CD4-positive, alpha-beta T cell treated with Interleukin-15 for 4 hours (primary cell): Measurements from ENCODE around the gene USF1.
A peak's percentile ranks its signal among the peaks of the same experiment; 100 is the strongest.

Source experiments
- DNase-seq: peaks from one replicate; pipeline ENCODE4 v3.0.0-alpha.2; 2020; ENCODE audit warnings: low spot score

USF1 gene, protein sequence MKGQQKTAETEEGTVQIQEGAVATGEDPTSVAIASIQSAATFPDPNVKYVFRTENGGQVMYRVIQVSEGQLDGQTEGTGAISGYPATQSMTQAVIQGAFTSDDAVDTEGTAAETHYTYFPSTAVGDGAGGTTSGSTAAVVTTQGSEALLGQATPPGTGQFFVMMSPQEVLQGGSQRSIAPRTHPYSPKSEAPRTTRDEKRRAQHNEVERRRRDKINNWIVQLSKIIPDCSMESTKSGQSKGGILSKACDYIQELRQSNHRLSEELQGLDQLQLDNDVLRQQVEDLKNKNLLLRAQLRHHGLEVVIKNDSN

DNA sequence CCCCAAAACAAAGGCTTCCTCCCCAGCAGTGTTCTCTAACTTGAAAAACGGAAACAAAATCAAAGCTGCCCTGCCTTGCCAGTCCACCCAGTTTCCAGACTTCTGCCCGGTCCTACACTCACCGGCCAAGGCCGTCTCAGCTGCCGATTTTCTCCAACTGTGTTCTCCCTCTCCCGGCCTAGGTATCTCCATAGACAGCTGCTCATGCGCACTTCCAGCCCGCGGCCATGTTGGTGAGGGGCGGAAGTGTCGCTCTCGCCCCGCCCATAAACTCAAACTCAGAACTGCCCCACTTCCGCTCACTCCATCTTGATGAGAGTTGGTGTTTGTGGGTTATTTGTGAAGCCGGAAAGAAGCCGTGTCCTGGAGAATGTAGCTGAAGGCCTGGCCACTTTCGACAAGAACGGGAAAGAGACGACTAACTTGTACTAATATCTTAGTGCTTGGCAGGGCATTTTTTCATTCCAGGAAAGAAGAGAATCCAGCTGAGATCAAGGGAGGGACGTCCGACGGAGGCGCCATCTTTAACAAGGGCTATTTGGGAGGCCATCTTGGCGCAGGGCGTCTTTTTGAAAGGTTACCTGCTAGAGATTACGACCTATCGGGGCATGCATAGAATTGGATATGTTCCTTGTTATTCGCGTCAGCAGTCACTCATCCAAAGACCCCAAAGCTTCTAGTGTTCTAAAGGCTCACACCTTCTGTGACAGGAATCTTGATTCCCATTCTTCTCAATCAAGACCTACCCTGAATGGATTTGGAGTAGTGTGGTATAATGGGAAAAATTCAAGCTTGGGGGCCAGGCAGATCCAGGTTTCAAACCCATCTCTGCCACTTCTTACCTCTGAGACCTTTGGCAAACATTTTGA lies at the start of gene USF1:
TSS of gene USF1 (minus strand) at position 242 of the 869 bp plus-strand sequence. CDS start 2,702 bp downstream, outside the sequence.
- DNase-seq = peak; percentile 94

DNA sequence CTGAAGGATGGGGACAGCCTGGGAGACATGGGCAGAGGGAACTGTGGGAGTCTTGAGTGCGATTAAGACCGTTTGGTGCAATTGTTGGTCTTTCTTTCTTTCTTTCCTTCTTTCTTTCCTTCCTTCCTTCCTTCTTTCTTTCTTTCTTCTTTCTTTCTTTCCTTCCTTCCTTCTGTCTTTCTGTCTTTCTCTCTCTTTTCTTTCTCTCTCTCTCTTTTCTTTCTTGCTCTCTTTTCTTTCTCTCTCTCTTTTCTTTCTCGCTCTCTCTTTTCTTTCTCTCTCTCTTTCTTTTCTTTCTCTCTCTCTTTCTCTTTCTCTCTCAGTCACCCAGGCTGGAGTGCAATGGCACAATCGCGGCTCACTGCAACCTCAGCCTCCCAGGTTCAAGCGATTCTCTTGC lies 49.5 kb upstream of the USF1 start:
- no peak for DNase-seq

DNA sequence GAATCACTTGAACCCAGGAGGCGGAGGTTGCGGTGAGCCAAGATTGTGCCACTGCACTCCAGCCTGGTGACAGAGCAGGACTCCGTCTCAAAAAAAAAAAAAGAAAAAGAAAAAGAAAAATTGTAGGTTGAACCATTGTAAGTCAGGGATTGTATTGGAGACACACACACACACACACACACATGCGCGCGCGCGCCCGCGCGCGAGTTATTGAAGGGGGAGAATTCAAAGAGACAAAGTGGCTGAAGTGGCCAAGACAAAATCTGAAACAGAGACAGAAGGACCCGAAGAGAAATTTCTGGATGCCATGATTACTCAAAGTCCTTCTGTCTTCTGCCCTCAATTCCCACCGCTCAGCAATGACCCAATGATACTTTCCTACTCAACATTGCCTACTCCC lies 48.7 kb upstream of the USF1 start:
- no peak for DNase-seq

DNA sequence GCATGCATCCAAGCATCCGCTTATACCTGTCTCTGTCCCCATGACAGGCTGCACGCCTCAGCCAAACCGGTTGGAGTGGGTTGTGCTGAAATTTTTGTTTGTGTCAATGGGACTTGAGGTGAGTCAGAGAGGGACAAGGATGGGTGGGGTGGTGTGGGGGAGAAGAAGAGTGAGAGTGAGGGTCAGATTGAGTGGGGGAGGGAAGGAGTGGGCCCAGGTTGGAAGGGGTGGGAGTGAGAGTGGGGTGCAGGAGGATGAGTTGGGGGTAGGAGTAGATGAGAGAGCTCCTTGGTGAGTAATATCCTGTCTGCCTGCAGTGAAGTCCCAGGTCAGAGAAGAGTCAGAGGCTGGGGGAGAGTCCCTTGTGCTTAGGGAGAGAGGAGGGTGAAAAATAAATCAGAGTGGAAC lies 46.8 kb upstream of the USF1 start:
- peak; percentile 30 for DNase-seq

DNA sequence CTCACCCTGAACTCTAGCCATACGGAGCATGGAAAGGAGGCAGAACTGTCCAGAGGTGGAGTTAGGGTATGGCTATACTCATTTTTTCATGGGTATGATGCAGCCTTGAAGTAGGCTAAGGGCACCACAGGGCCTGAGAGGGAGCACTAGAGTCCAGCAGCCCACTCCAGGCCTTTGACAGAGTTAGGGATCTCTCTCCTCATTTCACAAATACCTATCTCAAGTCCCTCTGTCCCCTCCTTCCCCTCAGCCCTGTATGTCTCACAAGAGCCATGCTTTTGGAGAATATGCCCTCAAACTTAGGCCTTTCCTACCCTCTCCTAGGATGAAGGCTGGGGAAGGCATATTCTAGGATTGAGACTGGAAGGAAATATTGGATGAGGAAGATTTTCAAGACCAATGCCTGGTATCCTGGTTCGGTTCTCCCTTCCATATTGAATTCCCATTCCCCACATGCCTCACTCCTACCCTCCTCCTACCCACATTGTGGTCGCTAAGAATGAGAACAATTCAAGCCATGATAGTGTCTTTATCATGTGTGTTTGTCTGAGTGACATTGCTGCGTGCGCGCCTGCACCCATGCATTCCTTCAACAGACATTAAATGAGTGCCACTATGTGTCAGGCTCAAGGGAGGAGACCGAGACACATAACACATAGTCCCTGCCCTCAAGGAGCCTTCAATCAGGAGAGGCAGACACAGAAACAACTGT lies 46.2 kb upstream of the USF1 start:
- DNase-seq = no peak

DNA sequence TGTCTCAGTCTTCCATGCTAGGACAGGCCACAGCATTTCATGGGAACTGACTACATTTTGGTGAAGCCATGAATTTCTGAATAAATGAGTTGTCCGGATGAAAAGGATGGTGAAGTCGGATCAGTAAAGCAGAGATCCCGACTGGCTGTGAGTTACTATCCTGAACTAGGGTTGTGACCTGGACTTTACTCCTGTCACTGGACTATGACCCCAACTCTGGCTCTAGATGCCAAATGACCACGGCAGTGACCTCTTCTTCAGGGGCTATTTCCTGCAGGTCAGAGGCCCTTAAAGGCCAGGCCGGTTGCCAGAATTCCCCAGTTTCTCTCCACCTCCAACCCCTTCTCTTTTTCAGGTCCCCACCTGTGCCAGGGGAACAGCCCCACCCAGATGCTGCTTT lies 45.3 kb upstream of the USF1 start:
- no peak for DNase-seq

DNA sequence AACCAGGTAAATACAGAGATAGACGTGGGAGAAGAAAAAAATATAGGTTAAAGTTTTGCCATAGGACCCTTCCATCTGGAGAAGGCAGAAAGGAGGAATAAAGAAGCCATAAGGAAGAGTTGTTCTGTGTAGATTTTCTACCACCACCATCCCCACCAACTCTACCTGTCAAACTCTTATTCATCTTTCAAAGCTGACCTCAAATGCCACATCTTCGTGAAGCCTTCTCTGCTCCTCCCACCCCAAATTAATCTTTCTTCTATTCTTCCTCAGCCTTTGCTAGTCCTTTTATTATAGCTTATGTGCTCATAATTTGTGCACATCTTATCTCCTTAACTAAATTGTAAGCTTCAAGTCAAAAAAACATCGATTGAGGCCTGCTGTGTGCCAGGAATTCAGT lies 44.8 kb upstream of the USF1 start:
- DNase-seq = no peak

DNA sequence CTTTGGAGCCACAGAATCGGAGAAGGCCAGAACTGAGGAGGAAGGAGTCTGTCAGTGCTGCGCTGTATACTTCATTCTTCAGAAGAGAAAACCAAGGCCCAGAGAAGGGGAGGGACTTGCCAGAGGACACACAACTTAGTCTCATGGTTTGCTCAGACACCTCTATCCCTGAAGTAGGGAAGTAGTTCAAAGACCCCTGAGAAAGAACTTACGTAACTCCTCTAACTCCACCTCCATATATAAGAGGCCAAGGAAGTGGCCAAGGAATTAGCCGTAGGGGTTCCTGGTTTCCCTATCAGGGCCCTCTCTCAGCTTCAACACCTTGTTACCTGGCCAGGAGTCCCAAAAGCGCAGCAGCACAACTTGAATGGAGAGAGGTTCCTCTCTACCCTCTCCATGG lies 44.2 kb upstream of the USF1 start:
- DNase-seq = no peak

DNA sequence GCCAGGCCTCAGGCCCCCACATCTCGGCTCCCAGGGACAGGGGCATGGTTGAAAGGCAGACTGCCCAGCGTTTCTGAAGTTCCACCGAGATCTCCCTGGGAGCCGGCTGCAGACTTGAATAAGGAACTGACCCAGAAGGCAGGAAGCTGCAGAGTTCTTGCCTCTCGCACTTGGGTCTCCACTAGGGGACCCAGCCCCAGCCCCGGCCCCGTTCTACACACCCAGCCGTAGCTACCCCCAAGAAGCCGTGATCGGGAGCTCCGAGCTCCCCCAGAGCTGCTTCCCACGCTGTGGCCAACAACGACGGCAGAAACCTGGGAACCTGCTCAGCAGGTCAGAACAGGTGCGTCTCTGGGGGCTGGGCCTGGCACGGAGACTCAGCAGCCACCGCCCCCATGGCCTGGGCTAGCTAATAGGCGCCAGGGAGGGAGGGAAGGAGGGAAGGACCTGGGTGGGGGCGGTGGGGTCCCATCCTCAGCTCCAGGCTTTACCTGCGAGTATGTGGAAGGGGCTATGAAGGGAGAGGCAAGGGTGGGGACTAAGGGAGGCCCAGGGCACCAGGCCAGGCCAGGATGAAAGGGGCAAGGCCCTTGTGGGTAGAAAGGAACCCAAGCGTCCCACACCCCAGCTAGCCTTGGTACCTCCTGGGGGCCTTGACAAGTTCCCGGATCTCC lies 43.6 kb upstream of the USF1 start, which contains the start of gene NECTIN4:
TSS of gene NECTIN4 (minus strand) at position 308 of the 674 bp plus-strand sequence. CDS start at position 46, 262 bp downstream.
- no peak for DNase-seq

DNA sequence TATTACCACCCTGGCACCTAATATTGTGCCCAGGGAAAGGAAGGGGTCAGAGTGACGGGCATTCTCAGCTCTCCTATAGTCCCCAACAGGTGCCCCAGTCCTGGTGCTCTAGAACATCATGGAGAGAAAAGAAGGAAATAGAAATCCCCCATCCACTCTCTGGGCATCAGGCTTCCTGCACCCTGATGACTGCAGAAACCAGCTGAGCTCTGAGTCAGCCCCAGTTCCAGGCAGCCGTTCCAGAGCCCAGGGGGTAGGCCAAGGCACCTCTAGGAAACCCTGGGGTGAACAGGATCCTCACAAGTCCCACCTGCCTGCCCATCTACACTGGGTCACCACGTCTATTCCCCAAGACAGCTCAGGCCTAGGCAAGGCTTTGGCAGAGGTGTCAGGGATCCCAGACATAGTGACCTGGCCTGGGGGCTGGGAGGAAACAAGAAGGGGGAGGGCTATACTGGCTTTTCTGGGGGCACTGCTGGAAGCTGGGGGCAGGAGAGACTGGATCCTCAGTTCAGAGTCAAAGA lies 42.9 kb upstream of the USF1 start:
- DNase-seq = no peak

DNA sequence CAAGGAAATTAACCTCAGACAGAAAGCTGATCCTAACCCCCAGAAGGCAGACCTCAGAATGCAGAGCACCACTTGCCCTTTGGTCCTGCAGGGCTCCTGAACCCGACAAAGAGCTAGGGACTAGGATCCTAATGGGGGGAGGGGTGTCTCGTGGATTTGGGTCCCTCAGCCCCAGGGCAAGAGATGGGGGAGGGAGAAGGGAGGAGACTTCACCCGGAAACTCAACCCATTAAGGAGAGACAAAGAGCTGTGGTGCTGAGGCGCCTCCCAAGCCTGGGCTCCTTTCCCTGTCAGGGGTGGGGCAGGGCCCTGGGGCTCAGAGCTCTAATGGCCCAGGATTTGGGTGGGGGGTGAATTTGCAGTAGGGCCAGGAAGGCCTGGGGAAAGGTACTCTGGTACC lies 40.7 kb upstream of the USF1 start:
- DNase-seq = no peak

DNA sequence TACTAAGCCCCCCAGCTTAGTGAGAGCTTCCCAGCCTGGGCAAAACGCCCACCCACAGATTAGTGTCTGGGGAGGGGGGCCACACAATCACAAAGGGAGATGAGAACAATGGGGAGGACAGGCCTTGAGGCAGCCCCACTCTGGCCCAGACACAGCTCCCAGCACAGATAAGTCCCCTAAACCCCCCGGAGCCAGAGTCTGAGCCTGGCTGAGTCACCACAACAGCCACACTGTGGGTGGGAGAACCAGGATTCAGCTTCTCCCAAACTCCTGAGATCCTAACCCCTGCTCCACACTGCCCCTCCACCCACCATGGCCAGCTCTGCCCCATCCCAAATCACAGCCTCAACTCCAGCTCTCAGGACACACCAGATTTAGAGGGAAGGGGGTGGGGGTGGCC lies 39.4 kb upstream of the USF1 start:
- no peak for DNase-seq

DNA sequence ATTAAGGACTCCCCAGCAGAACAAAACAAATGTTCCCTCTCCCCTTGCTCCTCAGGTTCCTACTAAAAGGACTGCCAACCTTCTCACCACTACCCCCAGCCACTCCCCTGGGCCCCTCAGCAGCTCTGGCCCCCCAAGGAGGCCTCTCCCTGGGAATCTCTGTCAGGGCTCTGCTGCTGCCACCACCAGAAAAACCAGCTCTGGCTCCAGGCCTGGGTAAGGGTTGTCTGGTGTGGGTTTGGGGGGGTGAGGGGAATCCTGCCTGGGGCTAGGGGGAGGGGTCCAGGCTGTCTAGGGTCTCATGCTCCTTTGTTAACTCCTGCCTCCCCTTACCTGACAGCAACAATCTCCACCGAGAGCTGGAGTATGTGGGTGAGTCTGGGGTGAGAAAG lies 38.8 kb upstream of the USF1 start:
- DNase-seq = no peak

DNA sequence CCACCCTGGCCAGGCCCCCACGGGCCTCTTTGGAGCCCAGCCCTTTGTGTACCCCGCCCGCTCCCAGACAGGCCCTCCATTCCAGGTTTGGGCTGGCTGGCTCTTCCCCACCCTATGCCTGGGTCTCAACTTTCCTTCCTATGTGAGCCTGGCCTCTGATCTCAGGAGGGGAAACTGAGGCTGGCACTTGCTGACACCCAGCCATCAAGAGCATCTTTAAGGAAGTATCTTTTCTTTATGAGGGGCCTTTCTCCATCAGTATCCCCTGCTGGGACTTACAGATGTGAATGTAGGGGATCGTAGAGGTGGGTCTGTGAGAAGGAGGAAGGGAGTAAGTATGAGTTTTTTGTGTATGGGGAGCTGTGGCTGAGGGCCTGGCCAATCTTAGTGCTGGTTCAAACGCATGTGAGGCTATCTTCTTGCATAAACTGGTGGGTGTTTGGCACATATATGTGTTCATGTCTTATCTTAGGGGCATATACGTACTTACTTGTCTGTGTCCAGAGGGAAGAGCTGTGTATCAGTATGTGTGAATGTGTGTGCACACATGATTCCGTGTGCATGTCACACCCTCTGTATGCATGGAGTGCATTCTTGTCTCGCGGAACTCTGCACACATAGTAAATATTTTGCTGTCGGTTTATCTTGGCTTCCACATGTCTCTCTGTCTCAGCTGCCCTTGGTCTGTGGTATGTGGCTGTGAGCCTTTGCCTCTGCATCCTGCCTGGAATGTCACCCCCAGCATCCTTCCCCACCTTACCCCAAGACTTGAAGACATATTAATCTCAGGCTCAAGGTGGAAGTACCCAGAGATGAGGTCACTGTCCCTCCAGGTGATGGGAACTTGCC lies 38.2 kb upstream of the USF1 start:
- DNase-seq = no peak

DNA sequence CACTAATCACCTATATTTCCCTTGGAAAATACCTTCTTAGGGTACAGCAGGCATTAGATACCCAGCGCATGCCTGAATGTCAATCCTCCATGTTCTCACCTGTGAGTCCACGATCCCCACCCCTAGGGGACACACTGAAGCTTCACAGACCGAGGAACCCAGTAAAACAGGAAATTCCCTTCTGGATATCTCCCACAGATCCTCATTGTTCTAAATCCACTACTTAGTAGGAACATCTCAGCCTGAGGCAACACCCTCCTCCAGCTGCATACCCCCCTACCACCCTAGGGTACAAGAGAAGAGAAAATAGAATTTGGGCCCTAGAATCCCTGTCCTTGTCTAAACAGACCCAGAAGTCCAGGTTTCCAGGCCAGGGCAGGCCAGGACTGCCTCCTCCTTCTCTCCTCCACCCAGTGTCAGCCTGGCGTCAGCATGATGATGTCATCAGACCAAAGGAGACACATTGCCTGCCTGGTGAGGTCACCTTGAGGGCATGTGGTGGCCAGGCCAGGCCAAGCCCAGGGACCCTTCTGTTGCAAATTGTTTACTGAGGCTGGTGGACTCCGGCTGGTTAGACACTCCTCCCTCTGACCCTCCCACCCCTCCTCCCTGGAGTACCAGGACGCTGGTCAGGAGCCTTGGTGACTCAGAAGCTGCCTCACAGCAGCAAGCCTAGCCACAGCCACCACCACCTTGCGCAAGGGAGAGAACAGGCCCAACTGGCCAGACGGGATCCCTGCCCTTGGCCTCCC lies 37.4 kb upstream of the USF1 start:
- DNase-seq = no peak

DNA sequence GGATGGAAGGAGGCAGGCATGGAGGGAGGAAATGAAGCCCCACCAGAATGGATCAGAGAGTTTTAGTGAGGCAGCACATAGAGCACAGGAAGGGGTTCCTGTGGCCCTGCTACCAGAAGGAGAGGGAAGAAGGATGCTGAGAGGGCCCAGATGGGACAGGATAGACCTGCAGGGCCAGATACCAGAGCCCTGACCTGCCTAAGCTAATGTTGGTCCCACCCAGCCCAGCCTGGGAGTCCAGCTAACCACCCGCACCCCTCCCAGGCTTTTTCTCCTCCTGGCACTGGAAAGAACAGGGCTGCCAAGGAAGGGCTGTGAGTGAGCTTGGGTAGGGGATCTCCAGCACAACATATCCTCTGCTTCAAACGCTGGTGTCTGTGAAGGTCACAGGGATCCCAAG lies 36.7 kb upstream of the USF1 start:
- DNase-seq = no peak

DNA sequence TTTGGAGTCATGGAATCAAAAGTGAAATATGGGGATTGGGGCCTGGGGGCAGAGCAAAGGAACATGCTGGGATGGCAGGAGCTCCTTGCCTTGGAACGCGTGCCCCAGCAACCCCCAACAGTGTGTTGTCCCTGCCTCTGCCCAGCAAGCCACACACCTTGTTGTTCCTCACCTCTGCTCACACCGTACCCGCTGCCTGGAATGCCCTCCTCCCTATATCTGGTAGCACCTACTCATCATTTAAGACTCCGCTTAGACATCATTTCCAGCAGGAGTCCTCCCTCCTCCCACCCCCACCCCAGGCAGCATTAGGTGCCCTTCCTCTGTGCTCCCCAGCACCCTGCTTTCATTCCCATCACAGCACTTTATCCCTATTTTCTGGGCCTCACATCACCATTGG lies 35.7 kb upstream of the USF1 start:
- DNase-seq = no peak

DNA sequence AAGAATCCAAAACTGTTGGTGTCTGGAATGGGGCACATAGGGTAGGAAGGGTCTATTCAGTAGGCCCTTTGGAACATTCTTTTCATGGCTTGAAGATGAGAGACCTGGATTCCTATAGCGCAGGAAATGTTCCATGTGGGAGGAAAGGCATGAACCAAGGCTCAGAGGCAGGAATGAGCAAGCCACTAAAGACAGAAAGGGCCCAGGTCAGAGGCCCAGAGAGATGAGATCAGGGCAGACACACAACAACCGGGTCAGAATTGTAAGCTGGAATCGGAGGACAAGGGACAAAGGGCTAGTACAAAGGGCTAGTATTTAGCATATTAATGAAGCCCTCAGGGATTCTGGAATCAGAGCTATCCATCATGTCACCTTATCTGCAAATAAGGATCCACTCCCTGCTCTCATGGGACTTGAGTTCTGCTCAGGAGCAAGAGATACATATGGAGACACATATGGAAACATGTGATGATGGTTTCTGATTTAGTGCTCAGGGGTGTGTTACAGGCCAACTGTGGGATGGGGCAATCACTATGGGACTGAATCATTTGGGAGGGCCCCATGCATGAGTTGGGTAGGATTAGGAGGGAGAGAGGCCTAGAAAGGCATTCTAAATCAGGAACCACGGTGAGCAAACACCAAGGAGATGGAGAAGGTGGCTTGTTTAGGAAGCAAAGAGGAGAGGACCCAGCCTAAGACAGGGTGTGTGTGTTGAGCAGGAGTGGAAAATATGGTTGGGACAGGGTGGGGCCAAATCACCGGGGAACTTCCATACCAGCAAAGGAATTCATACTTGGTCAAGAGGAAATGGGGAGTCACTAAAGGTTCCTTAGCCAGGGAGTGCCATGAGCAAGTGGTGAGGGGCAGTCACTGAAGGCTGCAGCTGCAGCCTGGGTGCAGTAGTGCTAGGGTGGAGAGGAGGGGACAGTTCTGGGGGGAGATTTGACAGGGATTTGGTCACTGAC lies 34.9 kb upstream of the USF1 start:
- DNase-seq = no peak
